ENCODE results near the gene MICAL2. TPM values are rescaled to one million over a fixed set of nuclear protein-coding genes. Genes with fewer than 3 reads are reported as not detected.

MICAL2 gene
- total and polyA plus RNA-seq, 2 donors (not counting 1 experiment from before 2014, with no cell fraction given): 0.32 to 0.40 TPM

GRCh38 chr11:12235080-12235479 lies 124.7 kb downstream of the MICAL2 start:
- TF ChIP-seq CTCF (IDR thresholded peaks at IDR 0.05) (no peak), EZH2 (IDR thresholded peaks at IDR 0.05; ENCODE audit: borderline replicate concordance, insufficient read depth, low read depth, low read length, poor library complexity, severe bottlenecking) (no peak)
- Histone ChIP-seq H3K27ac (ENCODE audit: low read length in 2 of 2) (no peak overlapping the region), H3K9ac (ENCODE audit: low read length) (no peak overlapping the region), H3K4me2 (replicated peaks; ENCODE audit: low read depth, low read length, poor library complexity, severe bottlenecking) (no peak overlapping the region), H4K20me1 (ENCODE audit: control insufficient read depth, insufficient read depth, low read length, poor library complexity, severe bottlenecking) (no peaks in the 10 kb centered on the region), H3K79me2 (ENCODE audit: control insufficient read depth, insufficient read depth, low read length) (no peaks in the 10 kb centered on the region), H3K4me1 (ENCODE audit: control insufficient read depth in 2 of 2, insufficient read depth in 2 of 2, low read length in 2 of 2) (peaks cover 0 to 4% of the 10 kb centered on the region in 2 donors), H3K4me3 (ENCODE audit: control extremely low read depth in 1 of 5, extremely low read depth in 1 of 5, insufficient read depth in 1 of 5, low read depth in 2 of 5, low read length in 4 of 5) (no peak overlapping the region), H3K36me3 (replicated peaks in 1 of 2; ENCODE audit: control extremely low read depth in 1 of 2, control insufficient read depth in 1 of 2, extremely low read depth in 1 of 2, insufficient read depth in 2 of 2, low read length in 1 of 2) (no peaks in the 10 kb centered on the region), H3K27me3 (replicated peaks in 1 of 4; ENCODE audit: control extremely low read depth in 1 of 4, control insufficient read depth in 3 of 4, insufficient read depth in 4 of 4, low read length in 3 of 4) (peaks cover 0 to 3% (median under 1%) of the 10 kb centered on the region in 4 experiments), H2AFZ (ENCODE audit: insufficient read depth, low read depth, low read length, poor library complexity, severe bottlenecking) (no peak overlapping the region), H3K9me3 (ENCODE audit: control extremely low read depth in 1 of 3, control insufficient read depth in 2 of 3, insufficient read depth in 1 of 3, low read length in 2 of 3) (no peaks in the 10 kb centered on the region)
- DNase-seq (no peak), ATAC-seq (ENCODE audit: low read depth) (no peak)
- Mint-ChIP-seq H3K4me3 (no peak overlapping the region), H3K27me3 (peaks cover 13% of the 10 kb centered on the region), H3K4me1 (peaks cover 5% of the 10 kb centered on the region), H3K27ac (no peak overlapping the region), H3K9me3 (ENCODE audit: insufficient read depth) (no peaks in the 10 kb centered on the region)
- ChIA-PET POLR2A (no interaction called here), CTCF (interaction anchor here (1.2 to 8.5 kb wide), 4 partner anchors 10 to 189 kb away, joined by 3 to 84 read pairs (median 9); no protein-coding TSS in a partner anchor)
- intact Hi-C loops (cut with micrococcal nuclease): no loop called here
- 100% methylated on average over 3 of the region's 6 CpGs for WGBS (ENCODE audit: insufficient coverage)

DNA sequence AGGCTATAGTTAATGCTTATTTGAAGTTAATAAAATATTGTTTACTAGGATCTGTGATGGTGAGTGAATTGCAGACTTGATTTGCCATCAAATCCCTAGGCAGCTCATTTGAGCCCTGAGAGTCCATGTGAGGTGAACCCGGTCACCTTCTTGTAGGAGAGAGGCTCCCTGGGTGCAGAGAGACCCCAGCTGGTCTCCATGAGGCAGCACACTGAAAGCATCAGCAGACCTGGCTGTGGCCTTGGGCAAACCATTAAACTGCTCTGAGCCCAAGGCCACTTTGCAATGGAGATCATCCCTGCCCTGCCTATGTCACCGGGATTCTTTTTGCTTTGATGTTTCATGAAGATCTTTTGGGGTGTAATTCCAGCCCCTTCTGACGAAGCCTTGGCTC lies 125.2 kb downstream of the MICAL2 start:
- H3K36me3 ChIP-seq (replicated peaks in 1 of 2; ENCODE audit: control extremely low read depth in 1 of 2, control insufficient read depth in 1 of 2, extremely low read depth in 1 of 2, insufficient read depth in 2 of 2, low read length in 1 of 2): no peaks in the 10 kb centered on the region
- H3K79me2 ChIP-seq (ENCODE audit: control insufficient read depth, insufficient read depth, low read length): no peaks in the 10 kb centered on the region
- H3K27me3 ChIP-seq (replicated peaks in 1 of 4; ENCODE audit: control extremely low read depth in 1 of 4, control insufficient read depth in 3 of 4, insufficient read depth in 4 of 4, low read length in 3 of 4): peaks cover 0 to 3% (median under 1%) of the 10 kb centered on the region in 4 experiments
- POLR2A ChIA-PET: no interaction called here
- intact Hi-C loops (cut with micrococcal nuclease): no loop called here
- WGBS (ENCODE audit: insufficient coverage): 96% methylated on average over 3 of the region's 3 CpGs
- no peak overlapping the region for H3K27ac ChIP-seq (ENCODE audit: low read length in 2 of 2)
- H3K27ac Mint-ChIP-seq: no peak overlapping the region
- ATAC-seq (ENCODE audit: low read depth): no peak
- H3K27me3 Mint-ChIP-seq: peaks cover 13% of the 10 kb centered on the region
- DNase-seq: no peak
- CTCF ChIA-PET: interaction anchor here (1.0 to 8.5 kb wide), 7 partner anchors 10 to 190 kb away, joined by 3 to 84 read pairs (median 8); no protein-coding TSS in a partner anchor
- no peak overlapping the region for H2AFZ ChIP-seq (ENCODE audit: insufficient read depth, low read depth, low read length, poor library complexity, severe bottlenecking)
- no peak overlapping the region for H3K4me3 Mint-ChIP-seq
- H3K9me3 Mint-ChIP-seq (ENCODE audit: insufficient read depth): no peaks in the 10 kb centered on the region
- no peaks in the 10 kb centered on the region for H3K9me3 ChIP-seq (ENCODE audit: control extremely low read depth in 1 of 3, control insufficient read depth in 2 of 3, insufficient read depth in 1 of 3, low read length in 2 of 3)
- H3K4me1 ChIP-seq (ENCODE audit: control insufficient read depth in 2 of 2, insufficient read depth in 2 of 2, low read length in 2 of 2): peaks cover 0 to 4% of the 10 kb centered on the region in 2 donors
- H4K20me1 ChIP-seq (ENCODE audit: control insufficient read depth, insufficient read depth, low read length, poor library complexity, severe bottlenecking): no peaks in the 10 kb centered on the region
- no peak overlapping the region for H3K4me3 ChIP-seq (ENCODE audit: control extremely low read depth in 1 of 5, extremely low read depth in 1 of 5, insufficient read depth in 1 of 5, low read depth in 2 of 5, low read length in 4 of 5)
- H3K4me1 Mint-ChIP-seq: peaks cover 5% of the 10 kb centered on the region
- H3K4me2 ChIP-seq (replicated peaks; ENCODE audit: low read depth, low read length, poor library complexity, severe bottlenecking): no peak overlapping the region
- no peak for TF ChIP-seq EZH2 (IDR thresholded peaks at IDR 0.05; ENCODE audit: borderline replicate concordance, insufficient read depth, low read depth, low read length, poor library complexity, severe bottlenecking)
- no peak for TF ChIP-seq CTCF (IDR thresholded peaks at IDR 0.05)
- H3K9ac ChIP-seq (ENCODE audit: low read length): no peak overlapping the region

Data from B cell (primary cell).